Left ventricle myocardium inferior (tissue), 1 donor: ENCODE measurements around the gene FBXL16. TPM values are rescaled to one million over a fixed set of nuclear protein-coding genes. Genes with fewer than 3 reads are reported as not detected.

ENCODE experiments used
- DNase-seq: peaks from one replicate; pipeline ENCODE4 v3.0.0-alpha.2; 2020
- H3K27ac ChIP-seq: fragments of 200-600 bp; replicated peaks from 2 replicates; pipeline ENCODE4 v1.8.0; 2021
- H3K27me3 ChIP-seq: fragments of 200-600 bp; 2 replicates; pipeline ENCODE4 v1.8.0; 2021; ENCODE audit warnings: low read depth
- H3K36me3 ChIP-seq: fragments of 200-600 bp; 2 replicates; pipeline ENCODE4 v1.8.0; 2021
- H3K4me1 ChIP-seq: fragments of 200-600 bp; 2 replicates; pipeline ENCODE4 v1.8.0; 2021
- H3K4me3 ChIP-seq: fragments of 200-600 bp; 2 replicates; pipeline ENCODE4 v1.8.0; 2021; ENCODE audit warnings: mild to moderate bottlenecking, moderate library complexity
- H3K9me3 ChIP-seq: fragments of 200-600 bp; replicated peaks from 2 replicates; pipeline ENCODE4 v1.8.0; 2021
- intact Hi-C: fragments of 100-400 bp; cut with micrococcal nuclease; formaldehyde crosslinking; loops from one replicate; pipeline ENCODE4 v1.11.0; 2022
- total RNA-seq: library from RNA; stranded (reverse); fragmentation: NEBNext Ultra II Directional; extraction: Animal tissue kit (Norgen Biotek cat#: 25700); gene quantifications from one replicate; pipeline ENCODE4 v1.2.1, GENCODE V29; 2021
- TF ChIP-seq, protein P1 (sequence below): fragments of 200-600 bp; IDR thresholded peaks from 2 replicates; pipeline ENCODE4 v1.8.0; 2021; ENCODE audit warnings: antibody characterized with exemption, mild to moderate bottlenecking, borderline replicate concordance
- donor health status: DM: no; HTN: yes; CAD: no; lungs with severe emphysema.

FBXL16 gene
- total RNA-seq, 1 donor from 2014 or later: 0.08 TPM

GRCh38 chr16:660132-660458, 45.5 kb downstream of the FBXL16 start:
- Histone ChIP-seq H3K4me1 (peaks cover 16% of the 10 kb centered on the region), H3K36me3 (no peaks in the 10 kb centered on the region), H3K27ac (peak overlapping the region; percentile 69), H3K9me3 (no peaks in the 10 kb centered on the region), H3K4me3 (peak overlapping the region; percentile 52), H3K27me3 (no peaks in the 10 kb centered on the region)
- intact Hi-C loops: no loop called here
- TF ChIP-seq, protein P1, sequence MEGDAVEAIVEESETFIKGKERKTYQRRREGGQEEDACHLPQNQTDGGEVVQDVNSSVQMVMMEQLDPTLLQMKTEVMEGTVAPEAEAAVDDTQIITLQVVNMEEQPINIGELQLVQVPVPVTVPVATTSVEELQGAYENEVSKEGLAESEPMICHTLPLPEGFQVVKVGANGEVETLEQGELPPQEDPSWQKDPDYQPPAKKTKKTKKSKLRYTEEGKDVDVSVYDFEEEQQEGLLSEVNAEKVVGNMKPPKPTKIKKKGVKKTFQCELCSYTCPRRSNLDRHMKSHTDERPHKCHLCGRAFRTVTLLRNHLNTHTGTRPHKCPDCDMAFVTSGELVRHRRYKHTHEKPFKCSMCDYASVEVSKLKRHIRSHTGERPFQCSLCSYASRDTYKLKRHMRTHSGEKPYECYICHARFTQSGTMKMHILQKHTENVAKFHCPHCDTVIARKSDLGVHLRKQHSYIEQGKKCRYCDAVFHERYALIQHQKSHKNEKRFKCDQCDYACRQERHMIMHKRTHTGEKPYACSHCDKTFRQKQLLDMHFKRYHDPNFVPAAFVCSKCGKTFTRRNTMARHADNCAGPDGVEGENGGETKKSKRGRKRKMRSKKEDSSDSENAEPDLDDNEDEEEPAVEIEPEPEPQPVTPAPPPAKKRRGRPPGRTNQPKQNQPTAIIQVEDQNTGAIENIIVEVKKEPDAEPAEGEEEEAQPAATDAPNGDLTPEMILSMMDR: no peak
- DNase-seq: no peak

DNA sequence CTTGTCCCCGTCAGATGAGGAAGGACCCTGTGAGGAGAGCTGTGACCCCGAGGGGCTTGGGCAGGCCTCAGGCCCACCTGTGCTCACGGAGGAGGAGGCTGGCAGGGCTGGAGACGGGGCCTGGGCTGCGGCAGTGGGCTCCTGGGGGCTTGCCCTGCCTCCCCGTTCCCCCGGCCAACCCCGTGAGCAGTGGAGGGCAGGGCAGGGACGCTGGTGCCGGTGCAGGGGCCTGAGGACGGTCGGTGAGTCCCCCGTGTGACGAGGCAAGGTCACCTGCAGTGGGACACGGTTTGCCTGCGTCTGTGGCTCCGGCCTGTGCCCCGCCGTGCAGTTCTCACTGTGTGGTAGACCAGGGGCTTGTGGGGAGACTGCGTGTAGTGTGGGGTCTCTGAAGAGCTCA, 46.0 kb downstream of the FBXL16 start:
- Histone ChIP-seq H3K27ac (no peak overlapping the region), H3K27me3 (no peaks in the 10 kb centered on the region), H3K4me3 (no peak overlapping the region), H3K36me3 (no peaks in the 10 kb centered on the region), H3K4me1 (peaks cover 16% of the 10 kb centered on the region), H3K9me3 (no peaks in the 10 kb centered on the region)
- intact Hi-C loops: no loop called here
- TF ChIP-seq, protein P1: no peak
- DNase-seq: no peak

- Histone ChIP-seq H3K36me3 (no peaks in the 10 kb centered on the region), H3K9me3 (no peaks in the 10 kb centered on the region), H3K27me3 (no peaks in the 10 kb centered on the region), H3K27ac (no peak overlapping the region), H3K4me3 (no peak overlapping the region), H3K4me1 (peaks cover 16% of the 10 kb centered on the region)
- intact Hi-C loops: no loop called here
- DNase-seq: no peak
- TF ChIP-seq, protein P1: no peak
Measured at GRCh38 chr16:658679-659571, 46.7 kb downstream of the FBXL16 start.

DNA sequence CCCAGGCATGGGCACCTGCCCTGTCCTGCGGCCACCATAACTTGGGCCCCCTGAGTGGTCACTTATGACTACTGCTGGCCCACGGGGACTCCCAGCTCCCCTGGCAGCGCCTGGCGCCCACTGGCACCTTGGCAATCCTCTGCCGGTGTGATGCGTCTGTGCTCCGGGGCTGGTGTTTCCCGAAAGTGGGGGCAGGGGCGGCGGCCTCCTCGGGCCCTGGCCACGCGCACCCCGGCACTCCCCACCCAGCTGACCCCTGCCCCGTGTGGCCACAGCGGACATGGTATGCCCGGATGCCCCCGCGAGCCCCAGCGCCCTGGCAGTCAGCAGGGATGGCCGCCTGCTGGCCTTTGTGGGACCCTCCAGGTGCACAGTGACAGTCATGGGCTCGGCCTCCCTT, 48.1 kb downstream of the FBXL16 start:
- Histone ChIP-seq H3K4me3 (no peak overlapping the region), H3K36me3 (no peaks in the 10 kb centered on the region), H3K27ac (no peak overlapping the region), H3K4me1 (peaks cover 16% of the 10 kb centered on the region), H3K27me3 (no peaks in the 10 kb centered on the region), H3K9me3 (no peaks in the 10 kb centered on the region)
- TF ChIP-seq, protein P1: no peak
- DNase-seq: no peak
- intact Hi-C loops: no loop called here

DNA sequence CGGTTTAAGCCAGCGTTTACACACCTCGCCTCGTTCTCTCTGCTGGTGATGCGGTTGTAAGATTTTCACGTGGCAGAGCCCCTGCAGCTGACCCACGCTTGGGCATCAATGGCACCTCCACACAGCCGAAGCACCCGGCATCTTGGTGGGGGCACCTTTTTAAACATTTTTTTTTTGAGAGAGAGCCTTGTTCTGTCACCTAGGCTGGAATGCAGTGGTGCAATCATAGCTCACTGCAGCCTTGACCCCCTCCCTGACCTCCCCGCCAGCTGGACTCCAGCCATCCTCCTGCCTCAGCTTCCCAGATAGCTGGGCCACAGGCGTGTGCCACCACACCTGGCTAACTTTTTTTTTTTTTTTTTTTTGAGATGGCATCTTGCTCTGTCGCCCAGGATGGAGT, 51.6 kb downstream of the FBXL16 start:
- TF ChIP-seq, protein P1: no peak
- DNase-seq: no peak
- Histone ChIP-seq H3K36me3 (no peaks in the 10 kb centered on the region), H3K4me1 (peaks cover 13% of the 10 kb centered on the region), H3K27me3 (no peaks in the 10 kb centered on the region), H3K9me3 (no peaks in the 10 kb centered on the region), H3K4me3 (no peak overlapping the region), H3K27ac (no peak overlapping the region)
- intact Hi-C loops: no loop called here
